Measurements from ENCODE around the gene DEPDC5. TPM values are rescaled to one million over a fixed set of nuclear protein-coding genes. Genes with fewer than 3 reads are reported as not detected.
"Not testable (repeated sequence)": the region's sequence is repeated elsewhere in the genome, so short reads cannot be mapped to it uniquely, and the experiment has no call there.

Gene DEPDC5
- total and polyA plus RNA-seq, 10 of the 15 experiments (the other 5 are each of a cell fraction or from before 2014, with no cell fraction given) = 3.0 to 38.9 (median 22.8) TPM

- in situ Hi-C loops (cut with MboI); H3K27me3 ChIP-seq (replicated peaks in 1 of 2; ENCODE audit: control insufficient read depth in 2 of 2, insufficient read depth in 2 of 2, low read length in 1 of 2); H3K4me1 ChIP-seq (ENCODE audit: control insufficient read depth, insufficient read depth, low read length); H2AFZ ChIP-seq (ENCODE audit: control insufficient read depth, low read depth, low read length); BruUV-seq (replicated peaks); H3K36me3 ChIP-seq (ENCODE audit: control insufficient read depth in 2 of 2, insufficient read depth in 2 of 2, low read length in 1 of 2); ATAC-seq; RAD21 ChIA-PET (ENCODE audit: unreplicated experiment); DNase-seq (ENCODE audit: low read depth, low spot score); H3K9me3 ChIP-seq (replicated peaks; ENCODE audit: control insufficient read depth, insufficient read depth, low read length); H4K20me1 ChIP-seq (ENCODE audit: control insufficient read depth, insufficient read depth); H3K4me3 ChIP-seq; H3K27ac ChIP-seq (ENCODE audit: control insufficient read depth, insufficient read depth); H3K9ac ChIP-seq (ENCODE audit: control insufficient read depth, insufficient read depth, low read length); FAIRE-seq: not testable (repeated sequence)
- peaks cover 25% of the 10 kb centered on the region for H3K79me2 ChIP-seq (ENCODE audit: control insufficient read depth, insufficient read depth, low read length)
- intact Hi-C loops (cut with micrococcal nuclease; ENCODE audit: unreplicated experiment) = loop anchor here (10.0 kb wide), 1 partner anchor 94 kb away; the partner anchor contains the start of gene PISD
- 84% methylated on average over 4 of the region's 5 CpGs for WGBS (ENCODE audit: insufficient coverage, insufficient replicate concordance, low lambda C conversion rate, missing lambda C conversion rate)
- ChIA-PET SMC1A (ENCODE audit: uncharacterized antibody, unreplicated experiment) (interaction anchor here (0.9 kb wide), 1 partner anchor 86 kb away, joined by 3 read pairs; no protein-coding TSS in a partner anchor), POLR2A (interaction anchor here (0.6 kb wide), 1 partner anchor 662 kb away, joined by 3 read pairs; no protein-coding TSS in a partner anchor), CTCF (interaction anchor here (0.7 to 0.9 kb wide), 2 partner anchors 36 to 211 kb away, joined by 3 to 4 read pairs; no protein-coding TSS in a partner anchor)
- H3K4me2 ChIP-seq (ENCODE audit: control insufficient read depth, insufficient read depth) = 0 out of 2 replicates have a peak overlapping the region, but pooled peaks have one; percentile 10
Measured at GRCh38 chr22:31758860-31759259, 5.0 kb downstream of the DEPDC5 start.

DNA sequence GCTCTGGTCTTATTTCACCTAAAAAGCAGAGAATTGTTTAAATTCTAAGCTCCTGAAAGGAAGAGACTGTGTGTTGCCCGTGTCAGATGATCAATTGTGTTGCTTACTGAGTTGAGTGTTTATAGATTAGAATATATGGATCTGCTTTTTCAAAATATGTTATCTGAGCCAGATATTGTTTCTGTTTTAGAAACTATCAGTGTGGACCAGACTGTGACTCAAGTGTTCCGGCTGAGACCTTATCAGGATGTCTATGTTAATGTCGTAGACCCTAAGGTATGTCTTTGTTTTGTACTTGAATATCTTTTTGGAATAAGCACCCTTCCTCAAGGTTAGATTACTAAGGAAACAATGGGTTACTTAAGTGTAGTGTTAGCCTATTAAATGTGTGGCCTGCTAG, 11.0 kb downstream of the DEPDC5 start:
- no peak for DNase-seq (ENCODE audit: low read depth, low spot score)
- CTCF ChIA-PET = no interaction called here
- 97% methylated on average over 3 of the region's 3 CpGs for WGBS (ENCODE audit: insufficient coverage, insufficient replicate concordance, low lambda C conversion rate, missing lambda C conversion rate)

More for the DNA sequence above, 11.0 kb downstream of the DEPDC5 start:
- H3K27me3 ChIP-seq (replicated peaks in 1 of 2; ENCODE audit: control insufficient read depth in 2 of 2, insufficient read depth in 2 of 2, low read length in 1 of 2) = no peaks in the 10 kb centered on the region
- no peak overlapping the region for H3K27ac ChIP-seq (ENCODE audit: control insufficient read depth, insufficient read depth)
- H3K4me1 ChIP-seq (ENCODE audit: control insufficient read depth, insufficient read depth, low read length) = no peaks in the 10 kb centered on the region
- POLR2A ChIA-PET = no interaction called here
- FAIRE-seq (no peak), ATAC-seq (no peak)
- BruUV-seq (replicated peaks) = no TSS peak
- intact Hi-C loops (cut with micrococcal nuclease; ENCODE audit: unreplicated experiment) = no loop called here
- peaks cover 2 to 10% of the 10 kb centered on the region in 2 experiments; a peak in 3 of 4 replicates for H3K36me3 ChIP-seq (ENCODE audit: control insufficient read depth in 2 of 2, insufficient read depth in 2 of 2, low read length in 1 of 2)
- H2AFZ ChIP-seq (ENCODE audit: control insufficient read depth, low read depth, low read length) = no peak overlapping the region
- no peak overlapping the region for H3K4me2 ChIP-seq (ENCODE audit: control insufficient read depth, insufficient read depth)
- H3K9me3 ChIP-seq (replicated peaks; ENCODE audit: control insufficient read depth, insufficient read depth, low read length) = no peaks in the 10 kb centered on the region
- no peak overlapping the region for H3K4me3 ChIP-seq
- H3K79me2 ChIP-seq (ENCODE audit: control insufficient read depth, insufficient read depth, low read length) = no peaks in the 10 kb centered on the region
- in situ Hi-C loops (cut with MboI) = no loop called here
- H3K9ac ChIP-seq (ENCODE audit: control insufficient read depth, insufficient read depth, low read length) = no peak overlapping the region
- RAD21 ChIA-PET (ENCODE audit: unreplicated experiment) = no interaction called here
- TF ChIP-seq RCOR1 (conservative IDR thresholded peaks at IDR 0.05; ENCODE audit: low read depth, low read length) (no peak), BCL3 (IDR thresholded peaks at IDR 0.05; ENCODE audit: borderline replicate concordance, insufficient read depth, low read depth, low read length, poor library complexity, severe bottlenecking) (no peak), TCF3 (IDR thresholded peaks at IDR 0.05; ENCODE audit: borderline replicate concordance, insufficient read depth, low read depth, low read length) (no peak)
- SMC1A ChIA-PET (ENCODE audit: uncharacterized antibody, unreplicated experiment) = no interaction called here
- no peaks in the 10 kb centered on the region for H4K20me1 ChIP-seq (ENCODE audit: control insufficient read depth, insufficient read depth)
